SK-N-SH (cell line): ENCODE measurements around the gene ZNF438.

Source experiments
- CTCF ChIP-seq: fragments of 200-600 bp; sonication (generic); IDR thresholded peaks from 2 replicates; pipeline ENCODE4 v1.6.1; 2017; ENCODE audit warnings: antibody characterized with exemption, mild to moderate bottlenecking, moderate library complexity
- EZH2phosphoT487 ChIP-seq: fragments of 200-600 bp; sonication (generic); IDR thresholded peaks from 2 replicates; pipeline ENCODE4 v1.6.1; 2017; ENCODE audit warnings: low read depth, mixed run types, mild to moderate bottlenecking, antibody characterized with exemption, moderate library complexity, borderline replicate concordance
- FOSL2 ChIP-seq: IDR thresholded peaks from 2 replicates; pipeline ENCODE4 v1.4.0; 2012; ENCODE audit warnings: low read depth, mild to moderate bottlenecking, moderate library complexity, borderline replicate concordance
- NFIC ChIP-seq: IDR thresholded peaks from 2 replicates; pipeline ENCODE4 v1.4.0; 2012; ENCODE audit warnings: borderline replicate concordance
- NRF1 ChIP-seq: IDR thresholded peaks from 2 replicates; pipeline ENCODE4 v1.6.1; 2012; ENCODE audit warnings: low read depth, mild to moderate bottlenecking, low read length
- POLR2AphosphoS5 ChIP-seq: IDR thresholded peaks from 2 replicates; pipeline ENCODE4 v1.6.1; 2012; ENCODE audit warnings: low read depth, low read length
- RAD21 ChIP-seq: IDR thresholded peaks from 2 replicates; pipeline ENCODE4 v1.6.1; 2012; ENCODE audit warnings: mild to moderate bottlenecking, low read length
- SMC3 ChIP-seq: IDR thresholded peaks from 2 replicates; pipeline ENCODE4 v1.6.1; 2012; ENCODE audit warnings: low read depth, low read length, improper control_type of control experiment
- TAF1 ChIP-seq: IDR thresholded peaks from 2 replicates; pipeline ENCODE4 v1.6.1; 2012; ENCODE audit warnings: low read depth, mild to moderate bottlenecking, low read length, moderate library complexity, borderline replicate concordance
- YY1 ChIP-seq: IDR thresholded peaks from 2 replicates; pipeline ENCODE4 v1.4.0; 2012; ENCODE audit warnings: low read depth, mild to moderate bottlenecking

- TF ChIP-seq FOSL2 (no peak), CTCF (no peak), NRF1 (no peak), YY1 (no peak), NFIC (no peak), SMC3 (no peak), TAF1 (no peak), RAD21 (no peak), POLR2AphosphoS5 (no peak), EZH2phosphoT487 (no peak)
Observed at GRCh38 chr10:30863516-30864210, 168.0 kb downstream of the ZNF438 start.
